Measurements from ENCODE around the gene SMIM3. TPM values are rescaled to one million over a fixed set of nuclear protein-coding genes. Genes with fewer than 3 reads are reported as not detected.

Gene SMIM3
- total and polyA plus RNA-seq, 2 of the 4 experiments (the other 2 are of a cell fraction), result 37.5 to 53.4 TPM

DNA sequence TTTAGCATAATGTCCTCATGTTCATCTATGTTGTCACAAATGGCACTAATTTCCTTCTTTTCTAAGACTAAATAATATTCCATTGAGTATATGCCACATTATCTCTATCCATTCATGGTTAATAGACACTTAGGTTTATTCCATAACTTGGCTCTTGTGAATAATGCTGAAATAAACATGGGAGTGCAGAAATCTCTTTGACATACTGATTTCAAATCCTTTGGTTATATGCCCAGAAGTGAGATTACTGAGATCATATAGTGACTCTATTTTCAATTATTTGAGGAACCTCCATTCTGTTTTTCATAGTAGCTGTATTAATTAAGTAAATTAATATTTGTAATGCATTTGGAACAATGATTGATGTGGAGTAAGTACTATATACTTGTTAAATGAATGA is 13.0 kb downstream of the SMIM3 start:
- Histone ChIP-seq H3K9me3 (ENCODE audit: control insufficient read depth, insufficient read depth, low read length) (no peaks in the 10 kb centered on the region), H4K8ac (ENCODE audit: low read depth in 2 of 2, low read length in 2 of 2) (0 out of 4 replicates have a peak overlapping the region, but pooled peaks of 1 of the 2 experiments have one; percentile 4), H2BK120ac (ENCODE audit: low read depth, low read length) (no peak overlapping the region), H4K91ac (ENCODE audit: insufficient read depth, low read depth, low read length) (no peak overlapping the region), H2AK9ac (replicated peaks; ENCODE audit: low read depth, low read length, poor library complexity) (no peak overlapping the region), H3K79me1 (ENCODE audit: low read depth in 1 of 2, low read length in 2 of 2) (peaks cover 24 to 56% of the 10 kb centered on the region in 2 experiments), H3K56ac (ENCODE audit: extremely low read depth, insufficient read depth, low read length) (no peak overlapping the region), H4K20me1 (ENCODE audit: insufficient read depth, low read length) (peaks cover 5% of the 10 kb centered on the region), H3K36me3 (ENCODE audit: control insufficient read depth, insufficient read depth, low read length) (peaks cover 12% of the 10 kb centered on the region), H2BK5ac (ENCODE audit: low read depth, low read length, poor library complexity, severe bottlenecking) (peak overlapping the region; percentile 73), H3K9me1 (ENCODE audit: insufficient read depth, low read length) (peaks cover 17% of the 10 kb centered on the region), H3K4me1 (ENCODE audit: control insufficient read depth, insufficient read depth, low read length) (peaks cover 15% of the 10 kb centered on the region), H3K4ac (ENCODE audit: low read depth, low read length) (no peak overlapping the region), H4K5ac (ENCODE audit: low read depth, low read length) (peak overlapping the region; percentile 58; the same call in 1 of the 2 replicates), H3K4me3 (ENCODE audit: insufficient read depth, low read depth, low read length) (no peak overlapping the region), H2AFZ (replicated peaks; ENCODE audit: low read length, poor library complexity) (no peak overlapping the region), H2AK5ac (ENCODE audit: low read depth, low read length) (no peak overlapping the region), H2BK20ac (ENCODE audit: low read depth, low read length) (no peak overlapping the region), H3K18ac (ENCODE audit: low read depth, low read length) (0 out of 2 replicates have a peak overlapping the region, but pooled peaks have one; percentile 49), H3K27ac (ENCODE audit: insufficient read depth, low read length) (peak overlapping the region; percentile 39; the same call in 1 of the 2 replicates), H3K14ac (replicated peaks; ENCODE audit: low read depth, low read length) (no peak overlapping the region), H3K27me3 (ENCODE audit: control insufficient read depth, insufficient read depth, low read length) (no peaks in the 10 kb centered on the region), H3K23ac (ENCODE audit: low read depth, low read length) (no peak overlapping the region), H2BK15ac (ENCODE audit: low read depth, low read length) (no peak overlapping the region), H3K4me2 (ENCODE audit: low read depth, low read length) (peak overlapping the region; percentile 82), H3K9ac (ENCODE audit: low read depth, low read length) (no peak overlapping the region)
- ATAC-seq (ENCODE audit: low read depth), result no peak
- intact Hi-C loops (cut with micrococcal nuclease) (loop anchor here (5.0 kb wide), 1 partner anchor 34 kb away; the partner anchor contains the start of gene DCTN4), dilution Hi-C loops (cut with HindIII; ENCODE audit: low sequenced_read_pairs, unreplicated experiment) (no loop called here), in situ Hi-C loops (cut with MboI; ENCODE audit: low sequenced_read_pairs) (loop anchor here (10.0 kb wide), 1 partner anchor 373 kb away; no protein-coding TSS in a partner anchor)
- peak; percentile 52 for DNase-seq
- POLR2A ChIA-PET (ENCODE audit: unreplicated experiment), result no interaction called here
- no TSS peak for BruUV-seq (replicated peaks)
- no peak for TF ChIP-seq MXI1 (IDR thresholded peaks at IDR 0.05; ENCODE audit: borderline replicate concordance, low read depth, low read length)
- TF ChIP-seq, protein P1, sequence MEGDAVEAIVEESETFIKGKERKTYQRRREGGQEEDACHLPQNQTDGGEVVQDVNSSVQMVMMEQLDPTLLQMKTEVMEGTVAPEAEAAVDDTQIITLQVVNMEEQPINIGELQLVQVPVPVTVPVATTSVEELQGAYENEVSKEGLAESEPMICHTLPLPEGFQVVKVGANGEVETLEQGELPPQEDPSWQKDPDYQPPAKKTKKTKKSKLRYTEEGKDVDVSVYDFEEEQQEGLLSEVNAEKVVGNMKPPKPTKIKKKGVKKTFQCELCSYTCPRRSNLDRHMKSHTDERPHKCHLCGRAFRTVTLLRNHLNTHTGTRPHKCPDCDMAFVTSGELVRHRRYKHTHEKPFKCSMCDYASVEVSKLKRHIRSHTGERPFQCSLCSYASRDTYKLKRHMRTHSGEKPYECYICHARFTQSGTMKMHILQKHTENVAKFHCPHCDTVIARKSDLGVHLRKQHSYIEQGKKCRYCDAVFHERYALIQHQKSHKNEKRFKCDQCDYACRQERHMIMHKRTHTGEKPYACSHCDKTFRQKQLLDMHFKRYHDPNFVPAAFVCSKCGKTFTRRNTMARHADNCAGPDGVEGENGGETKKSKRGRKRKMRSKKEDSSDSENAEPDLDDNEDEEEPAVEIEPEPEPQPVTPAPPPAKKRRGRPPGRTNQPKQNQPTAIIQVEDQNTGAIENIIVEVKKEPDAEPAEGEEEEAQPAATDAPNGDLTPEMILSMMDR (conservative IDR thresholded peaks at IDR 0.05; ENCODE audit: low read depth, low read length), result no peak
- no peak for TF ChIP-seq RCOR1 (IDR thresholded peaks at IDR 0.05; ENCODE audit: insufficient replicate concordance, low read length)
- TF ChIP-seq BHLHE40 (IDR thresholded peaks at IDR 0.05; ENCODE audit: low read depth, low read length), result no peak
- no peak for TF ChIP-seq NFE2L2 (IDR thresholded peaks at IDR 0.05; ENCODE audit: low read depth, low read length)
- TF ChIP-seq, protein P2, sequence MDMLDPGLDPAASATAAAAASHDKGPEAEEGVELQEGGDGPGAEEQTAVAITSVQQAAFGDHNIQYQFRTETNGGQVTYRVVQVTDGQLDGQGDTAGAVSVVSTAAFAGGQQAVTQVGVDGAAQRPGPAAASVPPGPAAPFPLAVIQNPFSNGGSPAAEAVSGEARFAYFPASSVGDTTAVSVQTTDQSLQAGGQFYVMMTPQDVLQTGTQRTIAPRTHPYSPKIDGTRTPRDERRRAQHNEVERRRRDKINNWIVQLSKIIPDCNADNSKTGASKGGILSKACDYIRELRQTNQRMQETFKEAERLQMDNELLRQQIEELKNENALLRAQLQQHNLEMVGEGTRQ (IDR thresholded peaks at IDR 0.05; ENCODE audit: low read depth, low read length), result no peak
- TF ChIP-seq, protein P3, sequence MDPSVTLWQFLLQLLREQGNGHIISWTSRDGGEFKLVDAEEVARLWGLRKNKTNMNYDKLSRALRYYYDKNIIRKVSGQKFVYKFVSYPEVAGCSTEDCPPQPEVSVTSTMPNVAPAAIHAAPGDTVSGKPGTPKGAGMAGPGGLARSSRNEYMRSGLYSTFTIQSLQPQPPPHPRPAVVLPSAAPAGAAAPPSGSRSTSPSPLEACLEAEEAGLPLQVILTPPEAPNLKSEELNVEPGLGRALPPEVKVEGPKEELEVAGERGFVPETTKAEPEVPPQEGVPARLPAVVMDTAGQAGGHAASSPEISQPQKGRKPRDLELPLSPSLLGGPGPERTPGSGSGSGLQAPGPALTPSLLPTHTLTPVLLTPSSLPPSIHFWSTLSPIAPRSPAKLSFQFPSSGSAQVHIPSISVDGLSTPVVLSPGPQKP (IDR thresholded peaks at IDR 0.05; ENCODE audit: borderline replicate concordance, low read depth, low read length), result no peak
- CTCF ChIA-PET, result interaction anchor here (4.1 kb wide), 1 partner anchor 9 kb away, joined by 24 read pairs; no protein-coding TSS in a partner anchor

All from IMR-90 (cell line).